ENCODE results near the gene SYCE1.
"Not testable (repeated sequence)": the region's sequence is repeated elsewhere in the genome, so short reads cannot be mapped to it uniquely, and the experiment has no call there.

The SYCE1 gene, protein sequence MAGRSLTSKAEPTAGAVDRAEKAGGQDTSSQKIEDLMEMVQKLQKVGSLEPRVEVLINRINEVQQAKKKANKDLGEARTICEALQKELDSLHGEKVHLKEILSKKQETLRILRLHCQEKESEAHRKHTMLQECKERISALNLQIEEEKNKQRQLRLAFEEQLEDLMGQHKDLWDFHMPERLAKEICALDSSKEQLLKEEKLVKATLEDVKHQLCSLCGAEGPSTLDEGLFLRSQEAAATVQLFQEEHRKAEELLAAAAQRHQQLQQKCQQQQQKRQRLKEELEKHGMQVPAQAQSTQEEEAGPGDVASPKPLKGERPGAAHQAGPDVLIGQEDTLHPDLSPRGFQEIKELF

DNA sequence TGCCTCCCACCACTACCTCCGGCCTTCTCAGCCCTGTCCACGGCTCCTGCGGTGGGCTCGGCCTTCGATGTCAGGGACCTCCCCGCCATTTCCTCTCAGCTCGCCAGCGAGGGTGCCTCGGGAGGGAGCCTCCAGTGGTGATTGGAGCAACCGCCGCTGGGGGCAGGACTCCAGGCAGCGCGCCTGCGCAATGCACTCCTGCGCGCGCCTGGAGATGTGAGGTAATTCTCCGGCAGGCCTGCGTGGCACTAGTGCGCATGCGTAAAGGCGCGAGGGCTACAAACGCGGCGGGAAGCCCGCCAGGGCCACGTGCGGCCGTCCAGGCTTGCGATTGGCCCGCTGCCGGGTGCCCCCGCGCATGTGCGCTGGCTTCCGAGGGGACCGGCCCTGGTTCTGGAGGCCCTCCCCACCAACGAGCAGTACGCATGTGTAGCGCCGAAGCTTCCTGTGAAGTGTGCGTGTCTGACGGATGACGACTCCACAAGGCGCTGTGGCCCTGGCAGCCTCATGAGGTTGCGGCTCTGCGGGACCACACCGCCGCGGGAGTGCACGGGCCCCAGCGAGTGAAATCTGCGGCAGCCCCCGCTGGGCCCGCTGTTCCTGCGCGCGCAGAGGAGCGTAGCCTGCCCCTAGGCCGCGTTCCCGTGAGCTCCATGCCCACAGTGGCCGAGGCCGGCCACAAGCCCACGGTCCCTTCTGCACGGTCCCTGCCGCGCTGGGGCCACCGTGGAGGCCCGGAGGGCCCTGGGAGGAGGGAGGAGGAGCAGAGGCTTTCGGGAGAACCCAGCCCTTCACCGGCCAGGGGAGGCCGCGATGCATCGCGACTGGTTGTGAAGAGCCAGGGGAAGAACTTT lies at the start of gene SYCE1:
Gene SYCE1 (minus strand): TSS at position 143 of the 854 bp plus-strand sequence. CDS start 54 bp downstream, at position 89.
- DNase-seq: peak; percentile 36

DNA sequence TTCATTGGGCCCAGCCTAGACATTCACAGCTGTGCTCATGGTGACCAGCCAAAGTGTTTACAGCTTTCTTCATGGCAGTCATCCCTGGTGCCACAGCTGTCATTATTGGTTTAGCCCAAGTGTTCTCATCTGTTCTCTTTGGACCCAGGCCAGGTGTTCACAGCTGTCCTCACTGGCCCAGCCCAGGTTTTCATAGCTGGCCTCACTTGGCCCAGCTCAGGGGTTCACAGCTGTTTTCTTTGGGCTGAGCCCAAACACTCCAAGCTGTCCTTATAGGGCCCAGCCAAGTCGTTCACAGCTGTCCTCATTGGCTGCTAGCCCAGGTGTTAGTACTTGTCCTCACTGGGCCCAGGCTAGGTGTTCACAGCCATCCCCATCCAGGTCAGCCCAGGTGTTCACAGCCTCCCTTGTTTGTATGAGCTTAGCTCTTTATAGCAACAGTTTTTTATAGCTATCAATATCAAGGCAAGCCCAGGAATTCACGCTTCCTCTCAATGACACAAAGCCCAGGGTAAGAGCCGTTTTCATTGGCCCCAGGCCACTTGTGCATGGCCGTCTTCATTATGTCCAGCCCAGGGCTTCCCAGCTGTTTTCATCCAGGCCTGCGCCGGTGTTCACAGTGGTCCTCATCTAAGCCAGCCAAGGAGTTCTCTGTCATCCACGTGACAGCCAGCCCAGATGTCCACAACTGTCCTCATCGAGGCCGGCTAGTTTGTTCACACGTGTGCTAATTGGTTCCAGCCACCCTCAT lies 49.6 kb upstream of the SYCE1 start:
- no peak for DNase-seq

DNA sequence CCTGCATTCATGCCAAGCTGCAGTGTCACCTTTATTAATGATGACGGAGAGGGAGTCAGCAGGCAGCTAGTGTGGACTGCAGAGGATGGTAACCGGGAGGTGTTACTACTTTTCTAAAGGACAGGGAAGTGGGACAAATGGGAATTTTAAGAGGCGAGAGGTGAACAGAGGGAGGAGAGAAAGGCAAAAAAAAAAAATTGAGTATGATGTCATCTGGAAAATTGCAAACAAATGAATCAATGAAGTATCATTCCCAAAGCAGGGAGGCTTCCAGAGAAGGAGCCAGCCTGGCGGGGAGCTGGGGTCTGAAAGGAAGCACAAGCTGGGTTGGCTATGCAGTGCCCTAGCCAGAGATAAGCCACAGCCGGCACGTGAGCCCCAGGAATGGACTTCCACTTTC lies 48.3 kb upstream of the SYCE1 start:
- no peak for DNase-seq

DNA sequence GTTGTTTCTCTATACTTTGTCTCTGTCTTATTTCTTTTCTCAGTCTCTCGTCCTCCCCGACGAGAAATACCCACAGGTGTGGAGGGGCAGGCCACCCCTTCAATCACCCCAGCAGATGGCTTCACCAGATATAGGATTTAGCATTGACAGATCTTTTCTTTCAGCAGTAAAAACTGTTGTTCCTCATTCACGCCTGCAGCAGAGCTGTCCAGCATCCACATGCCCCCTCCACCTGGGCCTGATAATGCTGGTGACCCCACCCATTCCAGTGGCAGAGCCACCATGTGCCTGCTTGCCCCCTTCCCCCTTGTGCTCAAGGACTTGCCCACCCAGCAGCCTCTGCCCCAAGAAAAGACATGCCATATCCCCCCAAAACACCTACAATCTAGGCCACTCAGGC lies 45.7 kb upstream of the SYCE1 start:
- DNase-seq: no peak

DNA sequence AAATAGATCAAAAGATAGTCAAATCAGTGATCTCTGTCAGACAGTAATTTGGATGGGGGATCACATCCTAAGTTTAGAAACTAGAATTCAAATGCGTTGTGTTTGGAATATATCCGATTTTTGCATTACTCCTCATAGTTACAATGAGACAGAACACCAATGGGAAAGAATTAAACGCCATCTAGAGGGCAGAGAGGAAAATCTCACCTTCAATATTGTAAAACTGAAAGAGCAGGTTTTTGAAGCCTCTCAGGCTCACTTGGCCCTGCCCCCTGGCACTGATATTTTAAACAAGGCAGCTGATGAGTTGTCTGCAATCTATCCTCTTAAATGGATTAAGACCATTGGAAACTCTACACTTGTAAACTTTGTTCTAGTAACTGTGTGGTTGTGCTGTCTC lies 43.5 kb upstream of the SYCE1 start:
- DNase-seq: peak; percentile 64

DNA sequence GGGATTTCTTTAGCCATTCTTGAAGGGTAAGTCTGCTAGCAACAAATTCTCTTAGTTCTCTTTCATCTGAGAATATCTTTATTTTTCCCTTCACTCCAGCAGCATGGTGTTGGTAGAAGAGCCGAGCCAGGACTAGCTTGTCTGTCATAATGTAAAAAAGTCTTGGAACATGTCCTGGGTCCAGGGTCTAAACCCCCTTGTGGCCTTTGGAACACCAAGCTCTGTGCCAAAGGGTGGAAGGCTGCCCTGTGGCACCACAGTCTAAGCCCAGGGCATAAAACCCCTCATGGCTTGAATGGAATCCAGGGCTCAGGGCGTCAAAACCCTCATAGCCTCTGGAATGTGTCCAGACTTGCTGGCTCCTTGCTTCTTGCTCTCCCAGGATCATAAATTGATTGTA lies 38.1 kb upstream of the SYCE1 start:
- DNase-seq: not testable (repeated sequence)

DNA sequence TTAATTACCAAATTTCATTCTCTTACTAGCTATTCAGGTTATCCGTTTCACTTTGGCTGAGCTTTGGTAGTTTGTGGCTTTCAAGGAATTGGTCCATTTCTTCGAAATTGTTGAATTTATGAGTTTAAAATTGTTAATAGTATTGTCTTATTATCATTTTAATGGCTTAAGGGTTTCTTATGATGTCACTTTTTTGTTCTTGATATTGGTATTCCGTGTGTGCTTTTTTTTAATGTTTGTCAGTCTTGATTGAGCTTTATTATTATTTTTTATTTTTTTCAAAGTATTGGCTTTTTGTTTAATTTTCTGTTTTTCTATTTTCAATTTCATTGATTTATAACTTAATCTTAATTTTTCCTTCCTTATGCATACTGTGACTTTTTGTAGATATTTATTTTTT lies 35.3 kb upstream of the SYCE1 start:
- no peak for DNase-seq

DNA sequence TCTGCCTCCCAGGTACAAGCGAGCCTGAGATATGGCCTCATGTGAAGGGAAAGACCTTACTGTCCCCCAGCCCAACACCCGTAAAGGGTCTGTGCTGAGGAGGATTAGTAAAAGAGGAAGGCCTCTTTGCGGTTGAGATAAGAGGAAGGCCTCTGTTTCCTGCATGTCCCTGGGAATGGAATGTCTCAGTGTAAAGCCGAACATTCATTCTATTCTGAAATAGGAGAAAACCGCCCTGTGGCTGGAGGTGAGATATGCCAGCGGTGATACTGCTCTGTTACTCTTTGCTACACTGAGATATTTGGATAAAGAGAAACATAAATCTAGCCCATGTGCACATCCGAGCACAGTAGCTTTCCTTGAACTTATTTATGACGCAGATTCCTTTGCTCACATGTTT lies 34.5 kb upstream of the SYCE1 start:
- DNase-seq: peak; percentile 58

DNA sequence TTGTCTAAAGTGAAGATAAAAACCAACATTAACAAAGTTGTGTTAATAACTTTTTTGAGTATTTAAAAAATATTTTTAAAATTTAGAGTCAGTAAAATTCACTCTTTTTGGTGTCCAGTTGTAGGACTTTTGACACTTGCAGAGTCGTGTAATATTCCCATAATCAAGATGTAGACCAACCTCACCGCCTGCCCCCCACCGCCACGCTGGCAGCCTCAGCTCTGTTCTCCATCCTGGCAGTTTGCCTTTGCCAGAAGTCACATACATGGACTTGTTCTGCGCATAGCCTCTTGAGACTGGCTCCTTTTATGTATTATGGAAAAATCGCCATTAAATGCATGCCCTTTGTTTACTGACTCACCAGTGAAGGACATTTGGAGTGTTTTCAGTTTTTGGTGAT lies 27.3 kb upstream of the SYCE1 start:
- no peak for DNase-seq

DNA sequence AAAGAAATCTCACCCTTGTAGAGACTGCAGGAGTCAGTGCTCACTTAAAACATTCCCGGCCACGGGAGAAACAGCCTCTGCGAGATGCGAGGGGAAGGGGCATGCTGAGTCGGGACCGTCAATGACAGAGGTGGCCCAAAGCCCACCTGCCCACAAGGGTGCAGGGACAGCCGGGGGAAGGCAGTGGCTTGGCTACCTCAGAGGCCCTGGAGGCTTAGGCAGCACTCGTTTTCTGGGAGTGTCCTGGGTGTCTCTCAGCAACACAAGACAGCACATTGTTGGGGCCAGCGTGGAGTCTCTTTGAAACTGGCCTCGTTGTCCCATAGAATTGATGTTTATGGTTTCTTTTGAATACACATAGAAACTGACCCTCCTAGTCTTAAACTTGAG lies 25.6 kb upstream of the SYCE1 start:
- no peak for DNase-seq

DNA sequence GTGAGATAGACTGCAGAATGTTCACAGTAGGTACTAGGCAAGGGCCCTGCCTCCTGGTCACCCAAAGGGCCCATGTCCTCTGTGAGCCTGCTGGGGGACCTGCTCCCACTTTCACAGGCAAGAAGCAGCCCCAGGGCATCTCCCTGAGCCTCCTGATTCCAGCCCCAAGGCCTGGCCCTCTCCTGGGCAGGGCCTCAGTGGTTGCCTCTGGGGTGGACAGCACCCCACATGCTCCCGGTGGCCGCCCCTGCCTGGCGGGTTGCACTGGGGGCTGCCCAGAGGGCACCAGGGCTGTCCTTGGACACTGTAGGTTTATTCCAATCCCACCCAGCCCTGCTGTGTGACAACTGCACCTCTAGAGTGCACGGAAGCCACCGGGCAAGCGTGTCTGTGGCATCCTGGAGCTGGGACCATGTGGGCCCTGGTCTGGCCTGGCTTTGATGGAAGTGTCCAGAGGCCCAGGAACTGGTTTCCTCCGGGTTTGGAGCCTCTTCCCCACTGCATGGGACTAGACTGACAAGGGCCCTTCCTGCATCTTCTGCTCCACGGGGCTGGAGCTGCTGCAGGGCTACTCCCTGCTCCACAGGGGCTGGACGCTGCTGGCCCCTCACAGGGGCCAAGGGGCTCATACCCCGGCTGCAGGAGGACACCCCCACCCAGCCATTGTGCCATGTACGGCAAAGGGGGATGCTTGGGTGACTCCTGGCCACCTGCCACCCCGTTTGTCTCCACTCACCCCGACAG lies 25.0 kb upstream of the SYCE1 start:
- no peak for DNase-seq

DNA sequence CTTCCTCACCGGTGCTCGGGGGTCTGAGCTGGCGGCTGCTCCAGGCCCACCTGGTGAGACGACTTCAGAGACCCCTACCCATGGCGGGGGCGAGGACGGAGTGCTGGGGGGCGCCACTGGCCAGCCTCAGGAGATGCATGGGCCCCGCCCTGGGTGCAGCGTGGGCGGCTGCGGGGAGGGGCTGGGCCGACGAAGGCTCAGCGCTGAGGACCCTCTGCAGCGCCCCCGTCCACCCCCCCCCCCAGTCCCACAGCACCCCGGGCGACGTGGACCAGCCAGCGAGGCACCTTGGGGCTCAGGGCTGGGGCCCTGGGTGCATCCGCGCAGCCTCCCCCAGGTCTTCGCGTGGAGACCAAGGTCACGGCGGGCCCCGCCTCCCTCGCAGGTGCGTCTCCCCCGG lies 11.7 kb upstream of the SYCE1 start:
- DNase-seq: not testable (repeated sequence)

DNA sequence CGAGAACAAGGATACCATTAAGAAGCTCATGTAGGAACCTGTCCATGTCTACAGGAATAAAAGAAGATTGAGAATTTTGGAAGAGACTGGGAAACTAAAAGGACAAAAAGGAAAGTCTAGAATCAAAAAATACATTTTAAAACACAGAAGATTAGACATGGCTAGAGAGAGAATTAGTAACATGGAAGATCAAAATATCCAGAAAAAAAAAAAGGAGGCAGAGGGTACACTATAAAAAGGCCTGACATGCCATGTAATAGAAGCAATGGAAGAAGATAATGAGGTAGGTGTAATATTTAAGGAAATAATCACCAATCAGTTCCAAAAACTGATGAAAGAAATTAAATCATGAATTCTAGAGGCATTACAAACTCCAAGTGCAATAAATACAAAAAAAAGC lies 8.1 kb upstream of the SYCE1 start:
- not testable (repeated sequence) for DNase-seq

DNA sequence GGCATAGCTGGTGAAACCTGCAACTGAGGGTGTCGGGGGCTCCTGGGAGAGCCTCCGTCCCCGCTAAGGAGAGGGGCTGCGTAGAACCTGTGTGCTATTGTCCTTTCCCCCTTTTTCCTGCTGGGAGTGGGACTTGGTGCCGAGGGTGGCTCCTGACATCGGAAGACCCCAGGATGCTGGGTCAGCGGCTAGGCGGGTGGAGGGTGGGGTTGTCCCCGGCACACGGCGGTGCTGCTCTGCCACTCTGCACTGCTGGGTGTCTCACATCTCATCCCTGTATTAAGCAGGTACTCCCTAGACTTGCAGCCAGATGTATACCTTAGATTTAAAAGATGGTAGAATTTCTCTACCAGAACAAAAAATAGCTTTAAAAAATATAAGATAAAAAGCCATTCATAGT lies 6.7 kb upstream of the SYCE1 start:
- not testable (repeated sequence) for DNase-seq

DNA sequence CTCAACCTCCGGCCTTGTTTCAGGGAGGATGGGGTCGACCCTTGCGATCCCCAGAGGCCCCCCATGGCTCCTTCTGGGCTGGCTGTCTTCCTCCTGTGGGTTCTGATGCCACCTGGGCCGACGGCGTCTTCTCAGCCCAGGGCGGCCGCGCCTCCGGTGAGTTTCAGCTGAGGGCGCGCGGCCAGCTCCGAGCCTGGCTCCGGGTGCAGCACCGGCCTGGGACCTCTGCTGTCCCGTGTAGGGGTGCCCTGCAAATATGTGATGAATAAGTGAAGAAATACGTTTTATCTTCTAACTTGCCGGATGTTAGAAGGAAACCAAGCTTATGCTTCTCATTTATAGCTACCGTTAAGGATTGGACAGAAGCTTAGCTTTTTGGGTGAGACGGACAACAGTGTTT lies 4.4 kb upstream of the SYCE1 start:
- not testable (repeated sequence) for DNase-seq

DNA sequence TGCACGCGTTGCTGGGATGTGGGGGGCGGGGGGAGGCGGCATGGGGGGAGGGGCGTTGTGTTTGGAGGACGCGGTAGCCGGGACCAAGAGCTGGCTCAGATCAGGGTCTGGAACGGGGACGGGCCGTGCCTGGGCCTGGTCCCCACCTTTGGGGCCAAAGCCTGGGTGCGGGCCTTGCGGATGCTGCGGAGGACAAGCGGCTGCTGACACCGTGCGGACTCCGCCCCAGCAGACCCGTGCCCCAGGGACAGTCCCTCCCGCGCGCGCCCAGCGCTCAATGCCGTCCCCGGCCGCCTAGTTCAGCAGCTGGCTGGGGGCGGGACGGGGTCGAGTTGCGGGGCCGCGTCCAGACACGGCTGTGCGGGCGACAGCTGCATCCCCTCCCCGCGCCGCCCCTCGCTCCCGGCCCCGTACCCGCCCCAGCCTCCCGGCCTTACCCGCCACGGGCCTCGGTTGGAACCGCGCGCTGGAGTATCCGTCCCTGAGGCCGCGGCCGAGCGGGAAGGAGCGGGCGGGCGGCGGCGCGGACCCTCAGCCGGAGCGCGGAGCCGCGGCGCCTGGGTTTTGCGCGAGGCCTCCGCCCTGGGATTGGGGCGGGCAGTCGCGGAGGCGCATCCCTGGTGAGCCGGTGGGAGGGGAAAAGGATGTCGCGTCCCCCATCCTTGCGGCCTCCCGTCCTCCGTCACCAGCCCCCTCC lies 3.6 kb upstream of the SYCE1 start:
- not testable (repeated sequence) for DNase-seq

DNA sequence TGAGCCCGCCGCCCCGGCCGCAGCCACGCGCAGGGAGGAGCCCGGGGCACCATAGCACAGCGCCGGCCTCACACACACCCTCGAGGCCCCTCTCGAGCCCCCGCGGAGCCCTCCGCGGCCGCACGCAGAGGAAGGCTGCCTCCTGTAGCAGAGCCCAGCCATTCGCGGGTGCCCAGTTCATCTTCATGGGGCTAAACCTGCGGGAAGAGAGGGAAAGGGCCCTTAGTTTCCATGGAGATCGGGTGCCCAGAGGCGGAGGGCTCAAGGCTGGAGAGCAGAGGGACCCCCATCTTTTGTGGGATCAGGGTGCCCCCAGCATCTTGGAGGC lies 2.9 kb upstream of the SYCE1 start:
- DNase-seq: no peak

DNA sequence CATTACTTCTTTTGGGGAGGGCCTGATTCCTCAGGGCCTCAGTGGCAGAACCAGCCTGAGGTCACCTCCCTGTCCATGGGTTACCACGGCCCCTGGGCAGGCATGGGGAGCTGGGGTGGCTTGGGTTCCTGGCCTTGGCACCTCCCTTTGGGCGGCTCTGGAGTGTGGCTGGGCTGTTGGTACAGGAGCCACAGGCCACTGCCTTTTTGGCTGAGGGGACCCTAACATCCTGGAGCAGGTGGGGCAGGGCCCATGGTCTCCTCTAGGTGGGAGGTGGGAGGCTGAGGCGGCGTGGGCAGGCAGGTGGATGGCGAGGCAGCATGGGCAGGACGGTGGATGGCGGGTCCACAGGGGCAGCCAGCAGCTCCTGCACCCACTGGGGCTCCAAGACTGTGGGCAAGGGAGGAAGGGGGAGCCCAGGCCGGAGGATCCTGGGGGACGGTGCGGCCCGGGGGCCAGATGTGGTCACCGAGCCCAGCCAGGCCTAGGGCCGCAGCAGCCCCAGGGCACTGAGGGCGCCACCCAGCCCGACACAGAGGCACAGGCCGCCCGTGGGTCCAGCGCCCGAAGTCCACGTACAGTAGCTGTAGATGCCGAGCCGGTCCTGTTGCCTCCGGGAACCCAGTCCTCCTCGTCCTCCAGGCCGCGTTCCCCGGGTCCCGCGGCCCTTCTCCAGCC lies 2.4 kb upstream of the SYCE1 start:
- no peak for DNase-seq

DNA sequence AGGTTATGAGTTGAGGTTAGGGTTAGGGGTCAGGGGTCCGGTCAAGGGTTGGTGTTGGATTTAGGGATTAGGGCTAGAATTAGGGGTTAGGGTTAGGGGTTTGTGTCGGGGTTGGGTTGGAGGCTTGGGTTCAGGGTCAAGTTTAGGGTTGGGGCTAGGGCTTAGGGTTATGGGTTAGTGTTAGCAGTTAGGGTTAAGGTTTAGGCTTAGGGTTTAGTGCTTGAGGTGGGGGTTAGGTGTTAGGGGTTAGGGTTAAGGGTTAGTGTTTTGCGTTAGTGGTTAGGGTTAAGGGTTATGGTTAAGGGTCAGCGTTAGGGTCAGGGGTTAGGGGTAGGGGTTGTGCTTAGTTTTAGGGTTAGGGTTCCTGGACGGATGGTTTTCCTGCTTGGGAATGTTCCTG lies 1.7 kb upstream of the SYCE1 start:
- no peak for DNase-seq

DNA sequence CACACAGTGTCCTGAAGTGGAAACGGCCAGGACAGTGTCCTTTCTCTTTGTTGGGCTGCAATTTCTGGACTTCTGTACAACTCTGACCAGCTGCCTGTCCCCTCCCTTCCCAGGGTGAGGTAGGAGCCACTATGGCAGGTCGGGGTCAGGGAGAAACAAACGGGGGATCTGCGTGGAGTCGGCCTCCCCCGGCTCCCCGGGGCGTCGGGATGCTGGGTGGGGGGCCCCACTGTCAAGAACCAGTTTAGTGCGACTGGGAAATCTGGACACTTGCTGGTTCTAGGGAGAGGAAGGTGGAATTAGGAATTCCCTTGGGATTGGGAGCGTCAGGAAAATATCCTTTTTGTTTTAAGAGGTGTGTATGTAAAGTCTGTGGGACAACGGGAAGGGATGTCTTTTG lies 567 bp downstream of the SYCE1 start:
- no peak for DNase-seq

DNA sequence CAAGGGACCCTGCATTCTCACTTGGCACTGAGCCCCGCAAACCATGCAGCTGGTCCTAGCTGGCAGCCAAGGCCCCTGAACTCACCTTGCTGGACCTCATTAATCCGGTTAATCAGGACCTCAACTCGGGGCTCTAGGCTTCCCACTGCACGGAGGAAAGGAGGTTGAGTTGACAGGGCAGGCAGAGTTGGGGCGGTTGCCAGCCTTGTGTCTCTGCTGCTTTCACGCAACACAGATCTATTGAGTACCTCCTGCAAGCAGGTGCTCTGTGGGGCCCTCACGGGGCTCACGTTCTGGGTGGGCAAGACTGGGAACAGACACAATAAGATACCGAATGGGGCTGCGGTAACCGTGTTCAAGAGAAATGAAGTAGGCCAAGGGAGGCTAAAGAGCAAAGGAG lies 6.2 kb downstream of the SYCE1 start:
- DNase-seq: no peak

DNA sequence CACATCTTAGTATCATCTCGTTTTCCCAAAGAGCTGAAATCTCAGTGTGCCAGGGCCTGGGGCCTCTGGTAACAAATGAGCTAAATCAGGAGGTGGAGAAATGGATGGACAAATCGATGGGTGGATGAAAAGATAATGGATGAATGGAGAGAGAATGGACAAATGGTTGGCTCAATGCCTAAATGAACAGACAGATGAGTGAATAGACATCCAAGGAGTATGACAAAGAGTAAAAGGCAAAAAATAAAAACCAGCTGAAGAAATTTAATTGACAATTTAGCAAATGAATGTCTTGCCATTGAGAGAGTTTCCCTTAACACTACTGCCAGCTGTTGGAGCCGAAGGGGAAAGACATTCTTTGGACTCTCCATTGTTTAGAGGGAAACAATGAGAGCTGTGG lies 8.0 kb downstream of the SYCE1 start:
- DNase-seq: no peak
